ENCODE results near the gene CAMK1D. TPM values are rescaled to one million over a fixed set of nuclear protein-coding genes. Genes with fewer than 3 reads are reported as not detected.

Gene CAMK1D
- total RNA-seq, 3 donors from 2014 or later (not counting 1 experiment from before 2014, with no cell fraction given): 44.2 to 56.4 (median 49.7) TPM

DNA sequence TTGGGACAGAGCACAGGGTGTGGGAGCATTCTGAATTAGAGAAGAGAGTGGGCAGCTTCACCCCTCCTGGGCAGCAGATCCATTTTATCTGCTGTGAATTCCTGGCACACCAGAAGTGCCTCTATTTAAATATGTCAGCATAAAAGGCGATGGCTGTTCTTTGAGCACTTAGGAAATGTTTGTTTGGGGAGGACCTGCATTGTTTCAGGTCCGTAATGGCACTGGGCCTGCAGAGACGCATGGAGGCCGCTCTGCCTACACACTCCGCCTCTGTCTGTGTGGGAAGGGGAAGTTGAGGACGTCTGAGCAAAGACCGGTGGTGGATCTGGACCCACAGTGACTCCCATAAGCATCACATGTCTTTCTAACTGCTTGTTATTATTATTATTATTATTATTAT is 253.2 kb downstream of the CAMK1D start:
- H3K27me3 Mint-ChIP-seq (ENCODE audit: low read depth in 2 of 2): no peaks in the 10 kb centered on the region
- no peak overlapping the region for H3K27ac Mint-ChIP-seq
- ATAC-seq: no peak
- no peaks in the 10 kb centered on the region for H3K9me3 Mint-ChIP-seq
- no peak overlapping the region for H3K4me3 Mint-ChIP-seq
- no peak for DNase-seq
- Histone ChIP-seq H3K4me3 (ENCODE audit: low read length) (no peak overlapping the region), H3K27me3 (ENCODE audit: control insufficient read depth, insufficient read depth, low read length) (no peaks in the 10 kb centered on the region), H3K27ac (ENCODE audit: low read length) (no peak overlapping the region), H3K36me3 (ENCODE audit: control insufficient read depth, insufficient read depth, low read length) (no peaks in the 10 kb centered on the region), H3K4me1 (ENCODE audit: control insufficient read depth, insufficient read depth, low read length) (peaks cover 16% of the 10 kb centered on the region), H3K9me3 (ENCODE audit: control insufficient read depth, insufficient read depth, low read length) (no peaks in the 10 kb centered on the region)
- 98% methylated on average over 6 of the region's 7 CpGs for WGBS (ENCODE audit: insufficient coverage)
- intact Hi-C loops (cut with micrococcal nuclease): no loop called here
- TF ChIP-seq, protein P1, sequence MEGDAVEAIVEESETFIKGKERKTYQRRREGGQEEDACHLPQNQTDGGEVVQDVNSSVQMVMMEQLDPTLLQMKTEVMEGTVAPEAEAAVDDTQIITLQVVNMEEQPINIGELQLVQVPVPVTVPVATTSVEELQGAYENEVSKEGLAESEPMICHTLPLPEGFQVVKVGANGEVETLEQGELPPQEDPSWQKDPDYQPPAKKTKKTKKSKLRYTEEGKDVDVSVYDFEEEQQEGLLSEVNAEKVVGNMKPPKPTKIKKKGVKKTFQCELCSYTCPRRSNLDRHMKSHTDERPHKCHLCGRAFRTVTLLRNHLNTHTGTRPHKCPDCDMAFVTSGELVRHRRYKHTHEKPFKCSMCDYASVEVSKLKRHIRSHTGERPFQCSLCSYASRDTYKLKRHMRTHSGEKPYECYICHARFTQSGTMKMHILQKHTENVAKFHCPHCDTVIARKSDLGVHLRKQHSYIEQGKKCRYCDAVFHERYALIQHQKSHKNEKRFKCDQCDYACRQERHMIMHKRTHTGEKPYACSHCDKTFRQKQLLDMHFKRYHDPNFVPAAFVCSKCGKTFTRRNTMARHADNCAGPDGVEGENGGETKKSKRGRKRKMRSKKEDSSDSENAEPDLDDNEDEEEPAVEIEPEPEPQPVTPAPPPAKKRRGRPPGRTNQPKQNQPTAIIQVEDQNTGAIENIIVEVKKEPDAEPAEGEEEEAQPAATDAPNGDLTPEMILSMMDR (IDR thresholded peaks at IDR 0.05): no peak
- H3K36me3 Mint-ChIP-seq: no peaks in the 10 kb centered on the region
- peaks cover 36 to 44% of the 10 kb centered on the region in 2 donors for H3K4me1 Mint-ChIP-seq

DNA sequence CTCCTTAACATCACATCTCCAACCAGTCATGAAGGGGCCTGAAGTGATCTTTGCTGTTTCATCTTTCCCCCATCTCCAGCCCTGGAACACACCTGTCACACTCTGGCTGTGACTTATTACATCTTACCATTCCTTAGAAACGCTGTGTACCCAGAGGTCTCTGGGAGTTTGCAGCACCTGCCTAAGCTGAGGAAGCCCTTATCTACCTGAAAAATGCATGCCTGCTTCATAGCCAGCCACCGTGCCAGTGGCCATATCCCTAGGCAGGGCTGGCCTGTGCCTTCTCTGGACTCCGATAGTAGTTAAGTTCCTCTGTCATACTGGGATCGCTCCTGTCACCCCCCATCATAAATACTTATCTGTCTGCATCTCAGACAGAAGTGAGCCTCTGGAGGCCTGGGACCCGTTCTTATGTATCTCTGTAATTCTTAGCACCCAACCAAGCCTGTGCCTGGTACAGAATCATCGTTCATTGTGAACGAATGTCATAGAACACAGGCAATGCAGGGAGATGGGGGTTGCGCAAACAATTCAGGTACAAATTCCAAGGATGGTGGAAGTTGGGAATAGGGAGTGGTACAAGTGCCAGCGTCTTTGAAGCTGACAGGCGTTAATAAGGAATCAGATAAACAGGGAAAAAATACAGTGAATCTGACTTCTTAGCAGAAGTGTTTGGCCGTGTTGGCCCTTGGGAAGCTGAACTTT is 254.6 kb downstream of the CAMK1D start:
- intact Hi-C loops (cut with micrococcal nuclease): no loop called here
- no peak overlapping the region for H3K27ac ChIP-seq (ENCODE audit: low read length)
- H3K4me1 Mint-ChIP-seq: peaks cover 41 to 43% of the 10 kb centered on the region in 2 donors

DNA sequence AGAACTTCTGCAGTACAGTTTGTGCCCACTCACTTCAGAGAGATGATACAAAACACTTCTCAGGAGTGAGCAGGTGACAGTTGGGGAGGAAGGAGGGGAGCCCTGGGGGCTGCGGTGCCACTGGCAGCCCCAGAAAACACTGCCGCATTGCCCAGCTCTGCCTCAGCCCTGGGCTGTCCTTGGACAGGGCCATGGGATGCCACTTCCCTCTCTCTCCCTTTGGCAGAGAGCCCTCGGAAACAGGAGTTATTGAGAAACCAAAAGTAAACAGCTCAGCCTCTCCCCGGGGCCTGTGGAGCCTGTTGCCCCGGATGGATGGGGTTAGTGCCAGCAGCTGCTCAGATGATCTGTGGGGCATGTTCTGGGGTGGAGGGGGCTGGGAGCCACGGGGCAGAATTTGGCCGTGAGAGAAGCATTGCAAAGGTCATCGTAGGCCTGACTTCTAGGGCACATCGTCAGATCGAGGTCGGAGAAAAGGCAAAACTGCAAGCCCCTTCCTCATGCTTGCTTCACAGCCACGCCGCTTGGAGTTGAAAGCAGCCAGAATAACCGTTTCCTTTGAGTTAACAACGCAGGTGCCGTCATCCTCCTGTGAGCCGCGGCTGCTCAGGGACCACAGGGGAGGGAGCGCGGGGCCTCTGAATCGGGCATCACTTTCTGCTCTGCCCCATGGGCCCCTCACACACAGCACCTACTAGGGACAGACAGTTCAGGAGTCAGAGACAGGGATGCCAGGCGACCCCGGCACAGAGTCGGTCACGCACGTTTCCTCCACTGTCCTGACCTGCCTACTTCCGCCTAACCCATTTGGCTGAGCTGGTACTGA is 256.4 kb downstream of the CAMK1D start:
- peak overlapping the region; percentile 26 for H3K4me3 ChIP-seq (ENCODE audit: low read length)

More for the DNA sequence above, 254.6 kb downstream of the CAMK1D start:
- H3K4me1 ChIP-seq (ENCODE audit: control insufficient read depth, insufficient read depth, low read length): peaks cover 16% of the 10 kb centered on the region
- H3K27me3 ChIP-seq (ENCODE audit: control insufficient read depth, insufficient read depth, low read length): no peaks in the 10 kb centered on the region
- WGBS (ENCODE audit: insufficient coverage): 94% methylated on average over 11 of the region's 11 CpGs
- Mint-ChIP-seq H3K27ac (no peak overlapping the region), H3K27me3 (ENCODE audit: low read depth in 2 of 2) (no peaks in the 10 kb centered on the region), H3K36me3 (no peaks in the 10 kb centered on the region), H3K9me3 (no peaks in the 10 kb centered on the region), H3K4me3 (no peak overlapping the region)
- DNase-seq (no peak), ATAC-seq (no peak)
- TF ChIP-seq, protein P1 (IDR thresholded peaks at IDR 0.05): no peak
- H3K36me3 ChIP-seq (ENCODE audit: control insufficient read depth, insufficient read depth, low read length): no peaks in the 10 kb centered on the region
- H3K4me3 ChIP-seq (ENCODE audit: low read length): no peak overlapping the region
- H3K9me3 ChIP-seq (ENCODE audit: control insufficient read depth, insufficient read depth, low read length): no peaks in the 10 kb centered on the region

More for the DNA sequence above, 256.4 kb downstream of the CAMK1D start:
- Mint-ChIP-seq H3K4me1 (peaks cover 38 to 42% of the 10 kb centered on the region in 2 donors), H3K9me3 (no peaks in the 10 kb centered on the region), H3K27me3 (ENCODE audit: low read depth in 2 of 2) (no peaks in the 10 kb centered on the region), H3K4me3 (peak overlapping the region; percentile 74), H3K27ac (peak overlapping the region; percentile 54 to 86), H3K36me3 (no peaks in the 10 kb centered on the region)
- H3K9me3 ChIP-seq (ENCODE audit: control insufficient read depth, insufficient read depth, low read length): no peaks in the 10 kb centered on the region
- no peaks in the 10 kb centered on the region for H3K27me3 ChIP-seq (ENCODE audit: control insufficient read depth, insufficient read depth, low read length)
- H3K36me3 ChIP-seq (ENCODE audit: control insufficient read depth, insufficient read depth, low read length): no peaks in the 10 kb centered on the region
- DNase-seq (peak; percentile 21 to 71), ATAC-seq (peak; percentile 75 to 85 (median 85))
- H3K4me1 ChIP-seq (ENCODE audit: control insufficient read depth, insufficient read depth, low read length): peaks cover 16% of the 10 kb centered on the region
- H3K27ac ChIP-seq (ENCODE audit: low read length): peak overlapping the region; percentile 58
- TF ChIP-seq, protein P1 (IDR thresholded peaks at IDR 0.05): no peak
- intact Hi-C loops (cut with micrococcal nuclease): no loop called here
- WGBS (ENCODE audit: insufficient coverage): 19% methylated on average over 27 of the region's 27 CpGs
